Jurkat, Clone E6-1 (cell line): ENCODE results near the gene SLFN11.
"Not testable (repeated sequence)": the region's sequence is repeated elsewhere in the genome, so short reads cannot be mapped to it uniquely, and the experiment has no call there.

ENCODE experiments used
- DNase-seq: peaks from one replicate; pipeline ENCODE4 v3.0.0-alpha.2; 2011; ENCODE audit warnings: low read depth, low spot score
- H3K4me3 ChIP-seq: 2 replicates; pipeline ENCODE4 v1.5.1; 2011; ENCODE audit warnings: mild to moderate bottlenecking, low read length, control low read depth, moderate library complexity

The SLFN11 gene

GRCh38 chr17:35312790-35313711, 60.4 kb downstream of the SLFN11 start:
- DNase-seq, result peak; percentile 84
- H3K4me3 ChIP-seq, result peak overlapping the region; percentile 37

- H3K4me3 ChIP-seq, result no peak overlapping the region
- DNase-seq, result no peak
These were observed 61.1 kb downstream of the SLFN11 start for GRCh38 chr17:35312346-35312745.

DNA sequence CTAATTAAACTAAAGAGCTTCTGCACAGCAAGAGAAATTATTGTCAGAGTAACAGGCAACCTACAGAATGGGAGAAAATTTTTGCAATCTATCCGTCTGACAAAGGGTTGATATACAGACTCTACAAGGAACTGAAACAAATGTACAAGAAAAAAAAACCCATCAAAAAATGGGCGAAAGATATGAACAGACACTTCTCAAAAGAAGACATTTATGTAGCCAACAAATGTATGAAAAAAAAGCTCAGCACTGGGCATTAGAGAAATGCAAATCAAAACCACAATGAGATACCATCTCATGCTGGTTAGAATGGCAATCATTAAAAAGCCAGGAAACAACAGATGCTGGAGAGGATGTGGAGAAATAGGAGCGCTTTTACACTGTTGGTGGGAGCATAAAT, 64.1 kb downstream of the SLFN11 start:
- H3K4me3 ChIP-seq, DNase-seq: not testable (repeated sequence)
